Suprapubic skin (tissue), 3 donors: ENCODE results near the gene BCL11A.

Experiments used
- CTCF ChIP-seq, 2 donors: fragments of 200-600 bp in 1 of 2; fragments of 450-650 bp in 1 of 2; sonication (generic) in 1 of 2; IDR thresholded peaks; one replicate each; pipeline ENCODE4 v1.5.1; 2016 to 2019; ENCODE audit warnings: antibody characterized with exemption in 2 of 2, mild to moderate bottlenecking in 1 of 2, moderate library complexity in 1 of 2
- POLR2A ChIP-seq, 2 donors: fragments of 450-650 bp; IDR thresholded peaks; one replicate each; pipeline ENCODE4 v1.6.1; 2017; ENCODE audit warnings: antibody characterized with exemption in 2 of 2, mild to moderate bottlenecking in 2 of 2, moderate library complexity in 2 of 2

- TF ChIP-seq CTCF (IDR thresholded peaks at IDR 0.05) (no peak), POLR2A (IDR thresholded peaks at IDR 0.05) (no peak)
Measured at GRCh38 chr2:60422826-60423483, 130.5 kb downstream of the BCL11A start.
